ENCODE results near the gene UPB1.

UPB1 gene

GRCh38 chr22:24494528-24495364, at the start of gene UPB1:
UPB1 (plus strand) TSS chr22:24495332; CDS start chr22:24495404, 72 bp downstream.
- TF ChIP-seq CTCF (IDR thresholded peaks at IDR 0.05), result no peak

- TF ChIP-seq CTCF (IDR thresholded peaks at IDR 0.05), result no peak
Measured at GRCh38 chr22:24445481-24446259, 49.5 kb upstream of the UPB1 start.

GRCh38 chr22:24446260-24446611, 48.9 kb upstream of the UPB1 start:
- TF ChIP-seq CTCF (IDR thresholded peaks at IDR 0.05), result no peak

GRCh38 chr22:24450610-24451009, 44.5 kb upstream of the UPB1 start:
- no peak for TF ChIP-seq CTCF (IDR thresholded peaks at IDR 0.05)

GRCh38 chr22:24451162-24451561, 44.0 kb upstream of the UPB1 start:
- no peak for TF ChIP-seq CTCF (IDR thresholded peaks at IDR 0.05)

- TF ChIP-seq CTCF (IDR thresholded peaks at IDR 0.05), result no peak
Measured at GRCh38 chr22:24453853-24454252, 41.3 kb upstream of the UPB1 start.

- TF ChIP-seq CTCF (IDR thresholded peaks at IDR 0.05), result no peak
Measured at GRCh38 chr22:24455039-24455438, 40.1 kb upstream of the UPB1 start.

Measured in LNCAP (cell line).